ENCODE data around the gene PELO.

The PELO gene

GRCh38 chr5:52829664-52830063 is 41.9 kb downstream of the PELO start:
- DNase-seq (ENCODE audit: low spot score), result no peak

GRCh38 chr5:52830650-52831049 is 42.9 kb downstream of the PELO start:
- DNase-seq (ENCODE audit: low spot score), result no peak

- DNase-seq (ENCODE audit: low spot score), result no peak
These were observed 44.2 kb downstream of the PELO start for GRCh38 chr5:52831786-52832511.

- DNase-seq (ENCODE audit: low spot score), result no peak
These were observed 46.6 kb downstream of the PELO start for GRCh38 chr5:52834320-52834719.

GRCh38 chr5:52837068-52837467 is 49.4 kb downstream of the PELO start:
- peak; percentile 71 for DNase-seq (ENCODE audit: low spot score)
